H1 (cell line): ENCODE results near the gene GMFB. TPM values are rescaled to one million over a fixed set of nuclear protein-coding genes. Genes with fewer than 3 reads are reported as not detected.

Source experiments
- CTCF ChIA-PET: fragments of 300-600 bp; sonication (Branson Sonifier 250); formaldehyde crosslinking; loops from one replicate; lab custom pipeline; 2021; ENCODE audit not compliant: partially characterized antibody; lab: Charles Lee
- POLR2A ChIA-PET: fragments of 300-600 bp; sonication (Branson Sonifier 250); formaldehyde crosslinking; loops from one replicate; lab custom pipeline; 2021; ENCODE audit warnings: inconsistent platforms; ENCODE audit not compliant: partially characterized antibody; lab: Charles Lee
- DNase-seq, 2 experiments: peaks; one replicate each; pipeline versions ENCODE4 v3.0.0 to v3.0.0-alpha.2; 2010 to 2022; ENCODE audit warnings: low spot score in 2 of 2, low read depth in 1 of 2, mixed read lengths in 1 of 2
- FAIRE-seq: peaks from 2 replicates; lab custom pipeline; 2011; peaks lifted over from hg19 to GRCh38; lab: Jason Lieb, UNC
- H2AFZ ChIP-seq: 2 replicates; pipeline ENCODE4 v1.8.1; 2012; ENCODE audit warnings: low read length, inconsistent platforms
- H2AK5ac ChIP-seq: 2 replicates; pipeline ENCODE4 v1.6.1; 2013; ENCODE audit warnings: low read depth, low read length
- H2BK120ac ChIP-seq: replicated peaks from 2 replicates; pipeline ENCODE3; 2013; ENCODE audit warnings: low read depth, low read length, inconsistent platforms
- H2BK12ac ChIP-seq: 2 replicates; pipeline ENCODE4 v1.6.1; 2013; ENCODE audit warnings: low read depth, low read length
- H2BK15ac ChIP-seq: 2 replicates; pipeline ENCODE4 v1.6.1; 2013; ENCODE audit warnings: low read length
- H2BK20ac ChIP-seq: 2 replicates; pipeline ENCODE4 v1.6.1; 2013; ENCODE audit warnings: low read length
- H2BK5ac ChIP-seq: 2 replicates; pipeline ENCODE4 v1.6.1; 2013; ENCODE audit warnings: low read depth, low read length
- H3K14ac ChIP-seq: 2 replicates; pipeline ENCODE4 v1.6.1; 2013; ENCODE audit warnings: inconsistent platforms; ENCODE audit not compliant: insufficient read length
- H3K18ac ChIP-seq: 2 replicates; pipeline ENCODE4 v1.6.1; 2013; ENCODE audit warnings: low read length; ENCODE audit errors: extremely low read depth
- H3K23ac ChIP-seq: 2 replicates; pipeline ENCODE4 v1.6.1; 2013; ENCODE audit warnings: inconsistent platforms; ENCODE audit not compliant: insufficient read length
- H3K23me2 ChIP-seq: 2 replicates; pipeline ENCODE4 v1.6.1; 2013; ENCODE audit warnings: low read depth, low read length
- H3K27ac ChIP-seq: 2 replicates; pipeline ENCODE4 v1.6.1; 2011; ENCODE audit warnings: low read depth, low read length, inconsistent platforms
- H3K27me3 ChIP-seq, 4 experiments: replicated peaks in 1 of 4; 1 replicate in 1 of 4; 2 replicates in 3 of 4; pipeline versions ENCODE4 v1.6.1 to v1.8.1; 2011 to 2013; ENCODE audit warnings: low read length in 3 of 4, mild to moderate bottlenecking in 3 of 4, inconsistent platforms in 2 of 4, mixed read lengths in 2 of 4, moderate library complexity in 1 of 4; ENCODE audit not compliant: control insufficient read depth in 3 of 4, insufficient read depth in 3 of 4; ENCODE audit errors: extremely low read depth in 1 of 4
- H3K36me3 ChIP-seq, 4 experiments: 2 replicates each; pipeline versions ENCODE4 v1.6.1 to v1.8.1; 2011 to 2013; ENCODE audit warnings: mild to moderate bottlenecking in 4 of 4, low read length in 3 of 4, moderate library complexity in 2 of 4, control low read depth in 1 of 4, inconsistent platforms in 1 of 4; ENCODE audit not compliant: insufficient read depth in 4 of 4, control insufficient read depth in 2 of 4
- H3K4ac ChIP-seq: replicated peaks from 2 replicates; pipeline ENCODE3; 2013; ENCODE audit warnings: low read length, low read depth, mixed read lengths, inconsistent platforms; ENCODE audit not compliant: insufficient read length
- H3K4me1 ChIP-seq, 4 experiments: replicated peaks in 1 of 4; 1 replicate in 1 of 4; 2 replicates in 3 of 4; pipeline versions ENCODE4 v1.6.1 to v1.8.1; 2011 to 2013; ENCODE audit warnings: low read length in 3 of 4, inconsistent platforms in 2 of 4, mixed read lengths in 1 of 4; ENCODE audit not compliant: insufficient read depth in 4 of 4, control insufficient read depth in 3 of 4
- H3K4me2 ChIP-seq, 2 experiments: 2 replicates each; pipeline versions ENCODE4 v1.6.1 to v1.8.1; 2011 to 2013; ENCODE audit warnings: low read depth in 2 of 2, low read length in 2 of 2, control low read depth in 1 of 2, inconsistent platforms in 1 of 2, mild to moderate bottlenecking in 1 of 2; ENCODE audit not compliant: insufficient read depth in 1 of 2
- H3K4me3 ChIP-seq, 4 experiments: fragments of 200-600, 300-600 bp in 1 of 4; sonication (generic), shearing (Covaris generic), sonication (Bioruptor Twin) in 1 of 4; 2 replicates each; pipeline versions ENCODE4 v1.5.1 to v1.8.1; 2011 to 2016; ENCODE audit warnings: low read length in 4 of 4, low read depth in 3 of 4, control low read depth in 2 of 4, inconsistent platforms in 2 of 4, mild to moderate bottlenecking in 2 of 4, mixed read lengths in 1 of 4, moderate library complexity in 1 of 4; ENCODE audit not compliant: insufficient read depth in 2 of 4; ENCODE audit errors: extremely low read depth in 1 of 4
- H3K56ac ChIP-seq: replicated peaks from 2 replicates; pipeline ENCODE3; 2013; ENCODE audit warnings: low read depth, mild to moderate bottlenecking, mixed read lengths, low read length, inconsistent platforms; ENCODE audit not compliant: insufficient read length
- H3K79me1 ChIP-seq: 2 replicates; pipeline ENCODE4 v1.6.1; 2013; ENCODE audit warnings: low read depth, low read length, control low read depth
- H3K79me2 ChIP-seq, 2 experiments: 2 replicates each; pipeline versions ENCODE4 v1.6.1 to v1.8.1; 2012 to 2013; ENCODE audit warnings: low read length in 2 of 2, mild to moderate bottlenecking in 2 of 2, inconsistent platforms in 1 of 2; ENCODE audit not compliant: insufficient read depth in 2 of 2, control insufficient read depth in 1 of 2
- H3K9ac ChIP-seq, 4 experiments: replicated peaks in 1 of 4; 1 replicate in 1 of 4; 2 replicates in 3 of 4; pipeline versions ENCODE4 v1.6.1 to v1.8.1; 2011 to 2013; ENCODE audit warnings: low read depth in 3 of 4, low read length in 3 of 4, control low read depth in 2 of 4, mild to moderate bottlenecking in 2 of 4, moderate library complexity in 2 of 4, inconsistent platforms in 1 of 4; ENCODE audit errors: extremely low read depth in 1 of 4
- H3K9me3 ChIP-seq, 2 experiments: 2 replicates each; pipeline versions ENCODE4 v1.6.1 to v1.8.1; 2012 to 2013; ENCODE audit warnings: mild to moderate bottlenecking in 2 of 2, moderate library complexity in 2 of 2, control low read depth in 1 of 2, inconsistent platforms in 1 of 2, low read depth in 1 of 2, low read length in 1 of 2, mixed read lengths in 1 of 2; ENCODE audit not compliant: insufficient read depth in 2 of 2
- H4K20me1 ChIP-seq, 2 experiments: replicated peaks in 1 of 2; 2 replicates each; pipeline versions ENCODE3 to v1.8.1; 2011 to 2013; ENCODE audit warnings: inconsistent platforms in 2 of 2, low read length in 2 of 2, mild to moderate bottlenecking in 1 of 2; ENCODE audit not compliant: insufficient read depth in 2 of 2, control insufficient read depth in 1 of 2
- H4K5ac ChIP-seq: 2 replicates; pipeline ENCODE4 v1.6.1; 2013; ENCODE audit warnings: low read length, low read depth, mixed read lengths, inconsistent platforms; ENCODE audit not compliant: insufficient read length
- H4K8ac ChIP-seq: 2 replicates; pipeline ENCODE4 v1.8.0; 2013; ENCODE audit warnings: mild to moderate bottlenecking, moderate library complexity, low read length, inconsistent platforms; ENCODE audit not compliant: insufficient read depth; ENCODE audit errors: extremely low read depth
- H4K91ac ChIP-seq: replicated peaks from 2 replicates; pipeline ENCODE3; 2013; ENCODE audit warnings: low read length, mixed read lengths, inconsistent platforms; ENCODE audit not compliant: insufficient read length
- CREB1 ChIP-seq: IDR thresholded peaks from 2 replicates; pipeline ENCODE4 v1.6.1; 2012; ENCODE audit warnings: inconsistent platforms
- JUND ChIP-seq: IDR thresholded peaks from 2 replicates; pipeline ENCODE4 v1.6.1; 2011; ENCODE audit warnings: mild to moderate bottlenecking, improper control_type of control experiment, low read length
- SIN3A ChIP-seq, 2 experiments: IDR thresholded peaks in 1 of 2; conservative IDR thresholded peaks in 1 of 2; 2 replicates each; pipeline ENCODE4 v1.6.1; 2011 to 2012; ENCODE audit warnings: low read length in 2 of 2, improper control_type of control experiment in 1 of 2, low read depth in 1 of 2, mild to moderate bottlenecking in 1 of 2
- WGBS, 2 experiments: shearing (Covaris generic) in 1 of 2; methylation state at CpG; one replicate each; pipeline versions ENCODE4 v1.1.6 to v1.1.7; 2013 to 2015; ENCODE audit warnings: low lambda C conversion rate in 2 of 2, mixed read lengths in 2 of 2, inconsistent platforms in 1 of 2, low coverage in 1 of 2, missing lambda C conversion rate in 1 of 2; ENCODE audit not compliant: insufficient replicate concordance in 2 of 2, insufficient coverage in 1 of 2, insufficient read length in 1 of 2; ENCODE audit errors: extremely low coverage in 1 of 2, missing lambda C conversion rate in 1 of 2; 5-methylcytosine and 5-hydroxymethylcytosine counted together
- polyA plus RNA-seq, 7 experiments: library from polyadenylated mRNA; depleted of rRNA in 3 of 7; stranded (reverse) in 5 of 7; unstranded in 2 of 7; fragments of >200 nt in 5 of 7; fragments of 200-250 nt in 2 of 7; gene quantifications; 1 replicate in 5 of 7; 2 replicates in 1 of 7; 4 replicates in 1 of 7; pipeline versions ENCODE4 v1.2.1 to v1.2.3, GENCODE V29; 2011 to 2013; ENCODE audit warnings: missing spikeins in 2 of 7, mixed read lengths in 2 of 7
- total RNA-seq: library from RNA; stranded (reverse); fragmentation: NEBNext Ultra II Directional; extraction: Animal tissue kit (Norgen Biotek cat#: 25700); gene quantifications from 2 replicates; pipeline ENCODE4 v1.2.1, GENCODE V29; 2021

Gene GMFB
- total and polyA plus RNA-seq, 2 of the 8 experiments (the other 6 are each of a cell fraction or from before 2014, with no cell fraction given) = 17.9 to 77.3 TPM

DNA sequence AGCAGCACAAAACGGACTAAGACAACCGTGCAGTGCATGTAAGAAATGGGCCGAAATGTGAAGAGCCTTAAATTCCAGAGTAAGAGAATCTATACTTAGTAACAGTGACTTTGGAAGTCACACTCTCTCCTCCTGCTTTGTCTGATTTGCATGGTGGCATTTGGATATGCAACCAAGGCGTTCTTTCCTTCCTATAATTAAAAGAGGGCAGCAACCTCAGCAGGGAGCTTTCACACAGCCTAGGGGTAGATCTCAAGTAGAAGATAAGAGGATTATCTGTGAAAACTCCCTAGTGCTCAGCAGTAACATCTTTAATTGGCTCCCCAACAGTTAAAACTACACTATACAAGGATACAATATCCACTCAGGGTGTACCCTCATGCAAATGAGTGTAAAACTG is 16.5 kb downstream of the GMFB start:
- Histone ChIP-seq H3K27me3 (no peaks in the 10 kb centered on the region), H2AK5ac (no peak overlapping the region), H3K18ac (no peak overlapping the region), H3K27ac (no peak overlapping the region), H3K23me2 (no peaks in the 10 kb centered on the region), H3K79me2 (no peaks in the 10 kb centered on the region), H4K20me1 (no peaks in the 10 kb centered on the region), H3K4me1 (no peaks in the 10 kb centered on the region; a peak in 1 of 7 replicates), H3K4ac (no peak overlapping the region), H2BK120ac (no peak overlapping the region), H3K4me3 (no peak overlapping the region; a peak in 1 of 8 replicates), H4K91ac (no peak overlapping the region), H3K79me1 (no peaks in the 10 kb centered on the region), H3K9ac (no peak overlapping the region), H2AFZ (no peak overlapping the region), H3K4me2 (no peak overlapping the region), H3K36me3 (peaks cover 0 to 12% (median 0%) of the 10 kb centered on the region in 4 experiments; a peak in 2 of 8 replicates), H2BK15ac (no peak overlapping the region), H3K56ac (no peak overlapping the region), H2BK20ac (no peak overlapping the region), H2BK12ac (no peak overlapping the region), H4K5ac (no peak overlapping the region), H3K14ac (no peak overlapping the region), H2BK5ac (no peak overlapping the region), H4K8ac (no peak overlapping the region), H3K9me3 (peaks cover 0 to 4% of the 10 kb centered on the region in 2 experiments; a peak in 2 of 4 replicates), H3K23ac (no peak overlapping the region)
- FAIRE-seq (no peak), DNase-seq (no peak)
- WGBS, 2 experiments = 90% methylated on average over 4 of the region's 4 CpGs; no CpG with 5 or more reads in 1 of the 2 experiments
- TF ChIP-seq JUND (no peak), CREB1 (no peak), SIN3A (conservative IDR thresholded peaks at IDR 0.05 in 1 of 2, IDR thresholded peaks at IDR 0.05 in 1 of 2; ENCODE audit: low read depth in 1 of 2, low read length in 2 of 2) (no peak)
- ChIA-PET CTCF (interaction anchor here (0.9 to 3.5 kb wide), 5 partner anchors 11 to 105 kb away, joined by 3 to 15 read pairs (median 3); partner anchors contain the start of gene GMFB), POLR2A (interaction anchor here (0.8 to 2.5 kb wide), 5 partner anchors 9 to 31 kb away, joined by 3 to 12 read pairs (median 5); partner anchors contain the start of gene GMFB)
